Measurements from ENCODE around the gene RESP18.

Gene RESP18

GRCh38 chr2:219293736-219294231 lies 38.8 kb downstream of the RESP18 start:
- no peak for DNase-seq (ENCODE audit: extremely low read depth, low read depth)
- H3K4me3 ChIP-seq (replicated peaks; ENCODE audit: low read depth, low read length), result no peak overlapping the region

DNA sequence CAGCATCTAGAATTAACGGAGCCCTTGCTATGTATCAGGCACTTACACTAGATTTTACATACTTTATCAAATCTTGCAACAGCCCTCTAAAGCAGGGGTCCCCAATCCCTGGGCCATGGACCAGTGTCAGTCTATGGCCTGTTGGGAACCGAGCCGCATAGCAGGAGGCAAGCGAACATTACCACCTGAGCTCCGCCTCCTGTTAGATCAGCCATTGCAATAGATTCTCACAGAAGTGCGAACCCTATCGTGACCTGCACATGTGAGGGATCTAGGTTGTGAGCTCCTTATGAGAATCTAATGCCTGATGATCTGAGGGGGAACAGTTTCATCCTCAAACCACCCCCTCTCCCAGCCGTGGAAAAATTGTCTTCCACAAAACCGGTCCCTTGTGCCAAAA lies 39.9 kb downstream of the RESP18 start:
- no peak for DNase-seq (ENCODE audit: extremely low read depth, low read depth)
- H3K4me3 ChIP-seq (replicated peaks; ENCODE audit: low read depth, low read length), result no peak overlapping the region
- TF ChIP-seq CTCF (IDR thresholded peaks at IDR 0.05; ENCODE audit: low read depth, low read length, missing control alignments), result no peak

More at GRCh38 chr2:219293736-219294231, 38.8 kb downstream of the RESP18 start:
- no peak for TF ChIP-seq CTCF (IDR thresholded peaks at IDR 0.05; ENCODE audit: low read depth, low read length, missing control alignments)

GRCh38 chr2:219291910-219292490 lies 40.5 kb downstream of the RESP18 start:
- no peak for TF ChIP-seq CTCF (IDR thresholded peaks at IDR 0.05; ENCODE audit: low read depth, low read length, missing control alignments)
- no peak overlapping the region for H3K4me3 ChIP-seq (replicated peaks; ENCODE audit: low read depth, low read length)
- no peak for DNase-seq (ENCODE audit: extremely low read depth, low read depth)

GRCh38 chr2:219291394-219291793 lies 41.1 kb downstream of the RESP18 start:
- no peak for TF ChIP-seq CTCF (IDR thresholded peaks at IDR 0.05; ENCODE audit: low read depth, low read length, missing control alignments)
- no peak for DNase-seq (ENCODE audit: extremely low read depth, low read depth)
- H3K4me3 ChIP-seq (replicated peaks; ENCODE audit: low read depth, low read length), result no peak overlapping the region

DNA sequence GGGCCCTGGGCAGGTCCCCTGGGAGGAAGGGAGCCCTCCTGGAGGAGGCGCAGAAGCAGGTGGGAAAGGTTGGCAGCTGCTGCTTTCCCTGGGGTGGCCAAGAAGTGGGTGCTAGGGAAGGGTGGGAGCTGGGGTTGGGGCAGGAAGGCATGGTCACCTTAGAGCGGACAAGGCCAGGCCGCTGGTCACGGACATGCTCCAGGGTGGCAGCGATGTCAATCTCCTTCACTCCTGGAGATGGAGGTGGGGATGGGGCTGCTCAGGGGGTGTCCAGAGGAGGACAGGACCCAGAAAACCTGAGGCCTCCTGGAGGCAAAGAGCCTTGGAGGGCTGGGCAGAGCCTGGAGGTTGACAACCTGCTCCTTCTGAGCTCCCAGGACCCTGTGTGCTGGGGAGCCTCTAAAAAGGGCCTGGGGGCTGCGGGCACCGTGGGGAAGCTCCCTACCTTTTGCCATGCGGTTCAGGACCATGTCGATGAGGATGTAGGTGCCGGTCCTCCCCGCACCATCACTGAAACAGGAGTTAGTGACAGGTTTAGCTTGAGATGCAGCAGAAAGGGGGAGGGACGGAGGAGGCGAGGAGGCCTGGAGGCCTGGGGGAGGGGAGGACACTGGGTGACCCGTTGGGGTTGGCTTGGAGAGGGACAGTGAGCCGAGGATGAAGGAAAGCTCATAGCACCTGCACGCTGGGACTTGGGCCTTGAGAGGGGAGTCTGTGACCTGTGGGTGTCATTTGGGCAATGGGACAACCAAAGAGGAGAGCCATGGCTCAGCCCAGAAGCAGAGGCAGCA lies 42.0 kb downstream of the RESP18 start:
- DNase-seq (ENCODE audit: extremely low read depth, low read depth), result no peak
- no peak overlapping the region for H3K4me3 ChIP-seq (replicated peaks; ENCODE audit: low read depth, low read length)
- TF ChIP-seq CTCF (IDR thresholded peaks at IDR 0.05; ENCODE audit: low read depth, low read length, missing control alignments), result no peak

DNA sequence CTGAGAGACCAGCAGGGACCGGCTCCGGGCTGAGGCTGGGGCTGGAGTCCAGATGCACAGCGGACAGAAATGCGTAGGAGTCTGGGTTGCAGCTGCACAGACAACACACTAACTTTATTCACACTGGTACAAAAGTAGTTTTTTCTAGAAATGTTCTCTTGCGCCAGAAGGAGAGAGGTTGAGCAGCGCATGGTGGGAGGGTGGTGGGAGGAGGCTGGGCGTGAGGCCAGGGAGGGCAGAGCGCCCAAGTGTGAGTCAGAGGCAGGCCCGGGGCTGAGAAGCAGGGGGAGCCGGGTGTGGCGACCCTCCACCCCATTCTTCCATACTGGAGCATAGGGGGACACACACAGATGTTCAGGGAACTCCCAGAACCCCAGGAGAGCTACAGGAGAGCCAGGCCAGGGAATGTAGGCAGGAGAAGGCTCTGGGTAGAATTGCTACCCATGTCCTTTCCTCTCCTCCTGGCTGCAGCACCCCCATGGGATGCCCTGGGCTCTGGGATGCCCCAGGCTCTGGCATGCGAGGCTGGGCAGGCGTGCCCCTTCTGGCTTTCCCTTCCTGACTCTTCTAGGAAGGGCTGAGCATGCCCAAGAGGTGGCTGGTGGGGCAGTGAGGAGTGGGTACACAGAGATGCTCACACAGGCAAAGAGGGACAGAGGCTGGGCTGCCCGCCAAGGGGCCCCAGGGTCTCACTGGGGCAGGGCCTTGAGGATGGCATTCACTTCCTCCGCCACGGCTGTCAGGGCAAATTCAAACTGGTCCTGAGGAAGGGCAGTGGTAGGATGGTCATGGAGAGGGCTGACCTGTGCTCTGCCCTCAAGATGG lies 42.8 kb downstream of the RESP18 start:
- no peak for TF ChIP-seq CTCF (IDR thresholded peaks at IDR 0.05; ENCODE audit: low read depth, low read length, missing control alignments)
- DNase-seq (ENCODE audit: extremely low read depth, low read depth), result peak; percentile 84
- no peak overlapping the region for H3K4me3 ChIP-seq (replicated peaks; ENCODE audit: low read depth, low read length)
